Measurements from ENCODE around the gene PRSS57.
A peak's percentile ranks its signal among the peaks of the same experiment; 100 is the strongest.

PRSS57 gene

DNA sequence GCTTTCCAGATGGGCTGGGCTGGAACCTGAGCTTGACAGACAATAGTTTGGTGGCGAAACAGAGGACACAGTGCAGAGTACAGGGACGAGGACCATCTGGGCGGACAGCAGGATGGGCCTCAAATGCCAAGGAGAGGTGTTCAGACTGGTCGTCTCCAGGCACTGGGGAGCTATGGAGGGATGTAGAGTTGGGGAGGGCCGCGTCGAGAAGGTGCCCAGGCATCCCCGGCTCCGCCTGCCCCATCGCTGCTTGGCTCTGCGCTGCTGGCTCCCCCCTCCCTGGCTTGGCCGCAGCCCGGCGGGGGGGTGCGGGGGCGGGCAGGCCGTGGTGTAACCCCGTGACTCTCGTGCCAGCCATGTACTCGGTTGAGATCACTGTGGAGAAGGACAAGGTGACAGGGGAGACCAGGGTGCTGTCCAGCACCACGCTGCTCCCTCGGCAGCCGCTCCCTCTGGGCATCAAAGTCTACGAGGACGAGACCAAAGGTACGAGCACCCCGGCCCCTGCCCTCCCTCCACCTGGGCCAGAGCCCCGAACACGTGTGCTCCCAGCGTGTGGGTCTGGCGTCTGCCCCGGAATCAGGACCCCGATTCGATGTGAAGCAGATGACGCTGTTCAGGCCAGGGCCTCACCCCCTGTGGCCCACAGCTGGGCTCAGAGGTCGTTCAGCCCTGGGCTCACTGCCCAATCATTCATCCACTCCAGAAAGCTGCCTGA is 44.9 kb upstream of the PRSS57 start:
- Histone ChIP-seq H3K4me3 (ENCODE audit: low read depth in 1 of 2, low read length in 1 of 2) (no peak overlapping the region), H3K36me3 (no peaks in the 10 kb centered on the region), H3K27ac (no peak overlapping the region), H3K4me1 (ENCODE audit: control insufficient read depth in 1 of 2, insufficient read depth in 1 of 2, low read depth in 1 of 2, low read length in 1 of 2) (no peaks in the 10 kb centered on the region), H3K9me3 (no peaks in the 10 kb centered on the region), H3K27me3 (no peaks in the 10 kb centered on the region)
- TF ChIP-seq, protein P1, sequence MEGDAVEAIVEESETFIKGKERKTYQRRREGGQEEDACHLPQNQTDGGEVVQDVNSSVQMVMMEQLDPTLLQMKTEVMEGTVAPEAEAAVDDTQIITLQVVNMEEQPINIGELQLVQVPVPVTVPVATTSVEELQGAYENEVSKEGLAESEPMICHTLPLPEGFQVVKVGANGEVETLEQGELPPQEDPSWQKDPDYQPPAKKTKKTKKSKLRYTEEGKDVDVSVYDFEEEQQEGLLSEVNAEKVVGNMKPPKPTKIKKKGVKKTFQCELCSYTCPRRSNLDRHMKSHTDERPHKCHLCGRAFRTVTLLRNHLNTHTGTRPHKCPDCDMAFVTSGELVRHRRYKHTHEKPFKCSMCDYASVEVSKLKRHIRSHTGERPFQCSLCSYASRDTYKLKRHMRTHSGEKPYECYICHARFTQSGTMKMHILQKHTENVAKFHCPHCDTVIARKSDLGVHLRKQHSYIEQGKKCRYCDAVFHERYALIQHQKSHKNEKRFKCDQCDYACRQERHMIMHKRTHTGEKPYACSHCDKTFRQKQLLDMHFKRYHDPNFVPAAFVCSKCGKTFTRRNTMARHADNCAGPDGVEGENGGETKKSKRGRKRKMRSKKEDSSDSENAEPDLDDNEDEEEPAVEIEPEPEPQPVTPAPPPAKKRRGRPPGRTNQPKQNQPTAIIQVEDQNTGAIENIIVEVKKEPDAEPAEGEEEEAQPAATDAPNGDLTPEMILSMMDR (IDR thresholded peaks at IDR 0.05): no peak

DNA sequence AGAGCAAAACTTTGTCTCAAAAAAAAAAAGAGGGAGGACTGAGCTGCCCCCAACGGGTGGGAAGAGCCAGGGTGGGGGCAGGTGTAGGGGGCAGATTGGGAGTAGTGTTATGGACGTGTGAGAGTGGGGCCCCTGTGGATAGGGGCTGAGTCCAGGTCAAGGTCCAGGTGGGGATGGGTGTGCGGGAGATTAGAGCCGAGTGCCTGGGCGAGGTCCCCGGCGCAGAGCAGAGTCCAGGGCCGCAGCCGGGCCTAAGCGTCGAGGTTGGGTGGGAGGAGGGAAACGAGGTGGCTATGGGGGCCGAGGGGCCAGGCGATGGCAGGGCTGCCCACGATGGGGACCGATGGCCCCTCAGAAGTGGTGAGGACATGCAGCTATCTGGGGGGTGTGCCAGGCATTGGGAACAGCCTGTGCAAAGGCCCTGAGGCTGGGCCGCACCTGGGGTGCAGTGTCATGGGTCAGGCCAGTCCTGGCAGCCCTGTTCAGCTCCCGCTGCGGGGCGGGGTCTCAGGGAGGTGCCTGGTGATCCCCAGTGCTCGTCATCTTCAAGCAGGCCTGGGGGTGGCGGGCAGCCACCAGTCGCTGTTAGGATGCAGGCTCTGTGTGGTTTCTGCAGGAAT is 43.4 kb upstream of the PRSS57 start:
- no peaks in the 10 kb centered on the region for H3K36me3 ChIP-seq
- TF ChIP-seq, protein P1 (IDR thresholded peaks at IDR 0.05): no peak
- peaks cover 5% of the 10 kb centered on the region in 2 experiments for H3K4me1 ChIP-seq (ENCODE audit: control insufficient read depth in 1 of 2, insufficient read depth in 1 of 2, low read depth in 1 of 2, low read length in 1 of 2)
- no peaks in the 10 kb centered on the region for H3K9me3 ChIP-seq
- H3K4me3 ChIP-seq (ENCODE audit: low read depth in 1 of 2, low read length in 1 of 2): no peak overlapping the region
- H3K27me3 ChIP-seq: no peaks in the 10 kb centered on the region
- H3K27ac ChIP-seq: no peak overlapping the region

DNA sequence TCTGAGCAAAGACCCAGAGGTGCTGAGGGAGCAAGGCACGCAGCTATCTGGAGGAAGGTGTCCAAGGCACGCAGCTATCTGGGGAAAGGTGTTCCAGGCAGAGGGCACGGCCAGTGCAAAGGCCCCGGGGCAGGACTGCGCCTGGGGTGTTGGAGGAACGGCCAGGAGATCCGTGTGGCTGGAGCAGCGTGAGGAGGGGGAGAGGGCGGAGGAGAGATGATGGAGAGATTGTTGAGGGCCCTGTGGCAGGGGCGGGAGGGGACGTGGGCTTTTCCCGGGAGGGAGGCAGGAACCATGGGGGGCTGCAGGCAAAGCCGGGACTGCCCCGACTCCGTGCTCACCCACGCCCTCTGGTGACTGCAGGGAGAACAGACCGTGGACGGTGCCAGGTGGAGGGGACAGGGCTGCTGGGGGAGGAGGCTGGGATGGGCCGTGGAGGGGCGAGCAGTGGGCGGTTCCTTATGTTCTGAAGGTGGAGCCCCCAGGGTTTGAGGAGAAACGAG is 42.4 kb upstream of the PRSS57 start:
- H3K4me1 ChIP-seq (ENCODE audit: control insufficient read depth in 1 of 2, insufficient read depth in 1 of 2, low read depth in 1 of 2, low read length in 1 of 2): peaks cover 5% of the 10 kb centered on the region in 2 experiments
- TF ChIP-seq, protein P1 (IDR thresholded peaks at IDR 0.05): peak; percentile 56
- no peak overlapping the region for H3K27ac ChIP-seq

DNA sequence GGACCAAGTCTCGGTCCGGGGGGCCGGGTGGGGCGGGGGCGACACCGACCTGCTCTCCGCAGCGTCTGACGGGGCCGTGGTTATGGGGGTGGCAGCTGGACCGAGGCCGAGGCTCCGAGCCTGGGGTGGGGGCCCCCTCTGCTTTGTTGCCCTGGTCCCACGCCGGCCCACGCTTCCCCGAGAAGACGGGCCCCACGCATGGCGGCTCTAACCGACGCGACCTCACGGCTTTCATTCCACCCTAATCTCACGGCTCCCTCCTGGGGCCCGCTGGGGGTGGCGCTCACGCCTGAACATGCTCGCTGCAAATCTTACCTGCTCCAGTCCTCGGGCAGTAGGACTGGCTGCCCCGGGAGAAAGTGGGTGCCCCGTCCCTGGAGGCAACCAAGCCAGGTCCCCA is 40.9 kb upstream of the PRSS57 start:
- Histone ChIP-seq H3K9me3 (no peaks in the 10 kb centered on the region), H3K4me1 (ENCODE audit: control insufficient read depth in 1 of 2, insufficient read depth in 1 of 2, low read depth in 1 of 2, low read length in 1 of 2) (peaks cover 5% of the 10 kb centered on the region in 2 experiments), H3K4me3 (ENCODE audit: low read depth in 1 of 2, low read length in 1 of 2) (no peak overlapping the region), H3K27ac (no peak overlapping the region), H3K36me3 (no peaks in the 10 kb centered on the region), H3K27me3 (no peaks in the 10 kb centered on the region)
- TF ChIP-seq, protein P1 (IDR thresholded peaks at IDR 0.05): no peak

More for the DNA sequence above, 42.4 kb upstream of the PRSS57 start:
- Histone ChIP-seq H3K9me3 (no peaks in the 10 kb centered on the region), H3K4me3 (ENCODE audit: low read depth in 1 of 2, low read length in 1 of 2) (no peak overlapping the region), H3K36me3 (no peaks in the 10 kb centered on the region), H3K27me3 (no peaks in the 10 kb centered on the region)

DNA sequence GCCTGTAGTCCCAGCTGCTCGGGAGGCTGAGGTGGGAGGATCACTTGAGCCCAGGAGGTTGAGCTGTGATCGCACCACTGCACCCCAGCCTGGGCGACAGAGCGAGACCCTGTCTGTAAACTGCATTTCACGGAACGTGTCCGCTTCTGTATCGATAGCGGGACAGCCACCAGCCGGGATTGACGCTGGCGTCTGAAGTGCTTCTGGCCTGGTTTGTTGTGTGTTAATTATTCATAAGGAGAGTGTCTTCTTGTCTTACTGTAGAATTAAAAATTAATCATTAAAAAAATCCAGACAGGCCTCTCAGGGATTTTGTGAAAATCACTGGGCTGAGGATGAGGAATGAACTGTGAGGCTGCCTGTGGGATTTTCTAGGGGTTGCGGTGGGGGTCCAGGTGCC is 39.5 kb upstream of the PRSS57 start:
- TF ChIP-seq, protein P1 (IDR thresholded peaks at IDR 0.05): no peak
- Histone ChIP-seq H3K27me3 (no peaks in the 10 kb centered on the region), H3K27ac (no peak overlapping the region), H3K4me3 (ENCODE audit: low read depth in 1 of 2, low read length in 1 of 2) (no peak overlapping the region), H3K36me3 (no peaks in the 10 kb centered on the region), H3K9me3 (no peaks in the 10 kb centered on the region), H3K4me1 (ENCODE audit: control insufficient read depth in 1 of 2, insufficient read depth in 1 of 2, low read depth in 1 of 2, low read length in 1 of 2) (peaks cover 5% of the 10 kb centered on the region in 2 experiments)
